Fibroblast of the aortic adventitia (primary cell): Measurements from ENCODE around the gene FKBP6. TPM values are rescaled to one million over a fixed set of nuclear protein-coding genes. Genes with fewer than 3 reads are reported as not detected.
"Not testable (repeated sequence)": the region's sequence is repeated elsewhere in the genome, so short reads cannot be mapped to it uniquely, and the experiment has no call there.

Source experiments
- DNase-seq: peaks from one replicate; pipeline ENCODE4 v3.0.0-alpha.2; 2010; ENCODE audit warnings: low read depth
- H3K4me3 ChIP-seq: 2 replicates; pipeline ENCODE4 v1.5.1; 2011; ENCODE audit warnings: low read depth, mild to moderate bottlenecking, control low read depth, low read length, moderate library complexity
- CTCF ChIP-seq: IDR thresholded peaks from 2 replicates; pipeline ENCODE4 v1.5.1; 2011; ENCODE audit warnings: mild to moderate bottlenecking, low read length, control low read depth, inconsistent platforms; ENCODE audit not compliant: insufficient read depth
- total RNA-seq: library from RNA; depleted of rRNA; stranded (reverse); fragments of >200 nt; gene quantifications from 2 replicates; pipeline ENCODE4 v1.2.3, GENCODE V29; 2012; ENCODE audit warnings: low replicate concordance

The FKBP6 gene
- total RNA-seq, 1 donor: not detected

- TF ChIP-seq CTCF: no peak
- no peak overlapping the region for H3K4me3 ChIP-seq
- no peak for DNase-seq
Observed at GRCh38 chr7:73364006-73364728, 36.2 kb downstream of the FKBP6 start.

- TF ChIP-seq CTCF: no peak
- no peak for DNase-seq
- no peak overlapping the region for H3K4me3 ChIP-seq
Observed at GRCh38 chr7:73366127-73366526, 38.2 kb downstream of the FKBP6 start.

GRCh38 chr7:73366990-73367389 is 39.0 kb downstream of the FKBP6 start:
- DNase-seq: no peak
- H3K4me3 ChIP-seq: no peak overlapping the region
- TF ChIP-seq CTCF: no peak

- no peak for TF ChIP-seq CTCF
- H3K4me3 ChIP-seq: no peak overlapping the region
- DNase-seq: no peak
Observed at GRCh38 chr7:73369009-73369408, 41.0 kb downstream of the FKBP6 start.

GRCh38 chr7:73369622-73370021 is 41.7 kb downstream of the FKBP6 start:
- no peak for DNase-seq
- TF ChIP-seq CTCF: no peak
- H3K4me3 ChIP-seq: no peak overlapping the region

GRCh38 chr7:73373741-73374140 is 45.8 kb downstream of the FKBP6 start:
- no peak overlapping the region for H3K4me3 ChIP-seq
- DNase-seq: no peak
- TF ChIP-seq CTCF: no peak

GRCh38 chr7:73376262-73376661 is 48.3 kb downstream of the FKBP6 start:
- not testable (repeated sequence) for H3K4me3 ChIP-seq, DNase-seq
